ENCODE results near the gene TCEAL4. TPM values are rescaled to one million over a fixed set of nuclear protein-coding genes. Genes with fewer than 3 reads are reported as not detected.
A peak's percentile ranks its signal among the peaks of the same experiment; 100 is the strongest.
"Not testable (repeated sequence)": the region's sequence is repeated elsewhere in the genome, so short reads cannot be mapped to it uniquely, and the experiment has no call there.

Gene TCEAL4
- total RNA-seq, 2 experiments from 2014 or later: 13.1 to 14.2 TPM

GRCh38 chrX:103556963-103557612, 28.2 kb upstream of the TCEAL4 start:
- CTCF ChIA-PET: interaction anchor here (0.6 to 0.8 kb wide), 2 partner anchors 67 to 97 kb away, joined by 3 read pairs; no protein-coding TSS in a partner anchor
- Mint-ChIP-seq H3K4me3 (no peak overlapping the region), H3K36me3 (ENCODE audit: low read depth) (no peaks in the 10 kb centered on the region), H3K4me1 (ENCODE audit: low read depth) (no peaks in the 10 kb centered on the region), H3K27ac (no peak overlapping the region), H3K9me3 (no peaks in the 10 kb centered on the region), H3K27me3 (ENCODE audit: low read depth) (no peaks in the 10 kb centered on the region)
- intact Hi-C loops (cut with micrococcal nuclease): loop anchor here (10.0 kb wide), 1 partner anchor 598 kb away; the partner anchor contains the start of gene SLC25A53
- no peak for DNase-seq

- H3K9me3 Mint-ChIP-seq: no peaks in the 10 kb centered on the region
- intact Hi-C loops (cut with micrococcal nuclease): no loop called here
- no peak for DNase-seq
- CTCF ChIA-PET: interaction anchor here (1.2 kb wide), 1 partner anchor 27 kb away, joined by 3 read pairs; no protein-coding TSS in a partner anchor
- H3K4me1 Mint-ChIP-seq (ENCODE audit: low read depth): no peaks in the 10 kb centered on the region
- no peaks in the 10 kb centered on the region for H3K36me3 Mint-ChIP-seq (ENCODE audit: low read depth)
- H3K4me3 Mint-ChIP-seq: no peak overlapping the region
- no peaks in the 10 kb centered on the region for H3K27me3 Mint-ChIP-seq (ENCODE audit: low read depth)
- H3K27ac Mint-ChIP-seq: no peak overlapping the region
These were observed 25.1 kb upstream of the TCEAL4 start for GRCh38 chrX:103560256-103560655.

- CTCF ChIA-PET: no interaction called here
- no peak overlapping the region for H3K4me3 Mint-ChIP-seq
- no peak for DNase-seq
These were observed 22.5 kb upstream of the TCEAL4 start for GRCh38 chrX:103562801-103563200.

GRCh38 chrX:103565197-103565596, 20.1 kb upstream of the TCEAL4 start:
- Mint-ChIP-seq H3K36me3 (ENCODE audit: low read depth) (no peaks in the 10 kb centered on the region), H3K9me3 (no peaks in the 10 kb centered on the region), H3K4me3 (no peak overlapping the region), H3K27ac (no peak overlapping the region), H3K4me1 (ENCODE audit: low read depth) (no peaks in the 10 kb centered on the region), H3K27me3 (ENCODE audit: low read depth) (no peaks in the 10 kb centered on the region)
- DNase-seq: no peak
- intact Hi-C loops (cut with micrococcal nuclease): no loop called here
- CTCF ChIA-PET: no interaction called here

More at GRCh38 chrX:103562801-103563200, 22.5 kb upstream of the TCEAL4 start:
- Mint-ChIP-seq H3K27me3 (ENCODE audit: low read depth) (no peaks in the 10 kb centered on the region), H3K36me3 (ENCODE audit: low read depth) (no peaks in the 10 kb centered on the region), H3K4me1 (ENCODE audit: low read depth) (no peaks in the 10 kb centered on the region), H3K9me3 (no peaks in the 10 kb centered on the region), H3K27ac (no peak overlapping the region)
- intact Hi-C loops (cut with micrococcal nuclease): no loop called here

- Mint-ChIP-seq H3K36me3 (ENCODE audit: low read depth) (no peaks in the 10 kb centered on the region), H3K9me3 (no peaks in the 10 kb centered on the region), H3K27ac (no peak overlapping the region), H3K4me1 (ENCODE audit: low read depth) (no peaks in the 10 kb centered on the region), H3K4me3 (no peak overlapping the region), H3K27me3 (ENCODE audit: low read depth) (no peaks in the 10 kb centered on the region)
- no peak for DNase-seq
- CTCF ChIA-PET: interaction anchor here (0.6 kb wide), 1 partner anchor 554 kb away, joined by 3 read pairs; no protein-coding TSS in a partner anchor
- intact Hi-C loops (cut with micrococcal nuclease): no loop called here
These were observed 19.6 kb upstream of the TCEAL4 start for GRCh38 chrX:103565752-103566151.

GRCh38 chrX:103571121-103571520, 14.2 kb upstream of the TCEAL4 start:
- no peaks in the 10 kb centered on the region for H3K4me1 Mint-ChIP-seq (ENCODE audit: low read depth)
- intact Hi-C loops (cut with micrococcal nuclease): no loop called here
- no peak for DNase-seq
- CTCF ChIA-PET: no interaction called here
- H3K36me3 Mint-ChIP-seq (ENCODE audit: low read depth): no peaks in the 10 kb centered on the region
- no peak overlapping the region for H3K4me3 Mint-ChIP-seq
- H3K27ac Mint-ChIP-seq: no peak overlapping the region
- H3K27me3 Mint-ChIP-seq (ENCODE audit: low read depth): peaks cover 3% of the 10 kb centered on the region
- no peaks in the 10 kb centered on the region for H3K9me3 Mint-ChIP-seq

- Mint-ChIP-seq H3K27me3 (ENCODE audit: low read depth) (peaks cover 3% of the 10 kb centered on the region), H3K4me3 (no peak overlapping the region), H3K36me3 (ENCODE audit: low read depth) (no peaks in the 10 kb centered on the region), H3K9me3 (no peaks in the 10 kb centered on the region), H3K4me1 (ENCODE audit: low read depth) (no peaks in the 10 kb centered on the region), H3K27ac (no peak overlapping the region)
- CTCF ChIA-PET: no interaction called here
- intact Hi-C loops (cut with micrococcal nuclease): no loop called here
- no peak for DNase-seq
These were observed 13.6 kb upstream of the TCEAL4 start for GRCh38 chrX:103571726-103572125.

GRCh38 chrX:103573202-103573601, 12.1 kb upstream of the TCEAL4 start:
- H3K4me3 Mint-ChIP-seq: no peak overlapping the region
- no peaks in the 10 kb centered on the region for H3K36me3 Mint-ChIP-seq (ENCODE audit: low read depth)
- H3K27ac Mint-ChIP-seq: no peak overlapping the region
- H3K27me3 Mint-ChIP-seq (ENCODE audit: low read depth): peaks cover 3% of the 10 kb centered on the region
- CTCF ChIA-PET: no interaction called here
- H3K9me3 Mint-ChIP-seq: no peaks in the 10 kb centered on the region
- H3K4me1 Mint-ChIP-seq (ENCODE audit: low read depth): no peaks in the 10 kb centered on the region
- DNase-seq: no peak
- intact Hi-C loops (cut with micrococcal nuclease): no loop called here

- no peak overlapping the region for H3K27ac Mint-ChIP-seq
These were observed 719 bp upstream of the TCEAL4 start for GRCh38 chrX:103584596-103584995.

GRCh38 chrX:103586314-103586646, 965 bp downstream of the TCEAL4 start:
- Mint-ChIP-seq H3K27me3 (ENCODE audit: low read depth) (no peaks in the 10 kb centered on the region), H3K4me3 (peak overlapping the region; percentile 81), H3K36me3 (ENCODE audit: low read depth) (peaks cover 6% of the 10 kb centered on the region), H3K4me1 (ENCODE audit: low read depth) (peaks cover 7% of the 10 kb centered on the region), H3K27ac (no peak overlapping the region), H3K9me3 (no peaks in the 10 kb centered on the region)
- CTCF ChIA-PET: no interaction called here
- intact Hi-C loops (cut with micrococcal nuclease): no loop called here
- no peak for DNase-seq

More at GRCh38 chrX:103584596-103584995, 719 bp upstream of the TCEAL4 start:
- intact Hi-C loops (cut with micrococcal nuclease): no loop called here
- Mint-ChIP-seq H3K36me3 (ENCODE audit: low read depth) (peaks cover 6% of the 10 kb centered on the region), H3K9me3 (no peaks in the 10 kb centered on the region), H3K27me3 (ENCODE audit: low read depth) (no peaks in the 10 kb centered on the region), H3K4me3 (no peak overlapping the region), H3K4me1 (ENCODE audit: low read depth) (peaks cover 7% of the 10 kb centered on the region)
- CTCF ChIA-PET: no interaction called here
- DNase-seq: no peak

GRCh38 chrX:103586659-103587058, 1.3 kb downstream of the TCEAL4 start:
- H3K27me3 Mint-ChIP-seq (ENCODE audit: low read depth): no peaks in the 10 kb centered on the region
- no peak for DNase-seq
- H3K27ac Mint-ChIP-seq: no peak overlapping the region
- peaks cover 7% of the 10 kb centered on the region for H3K36me3 Mint-ChIP-seq (ENCODE audit: low read depth)
- intact Hi-C loops (cut with micrococcal nuclease): no loop called here
- H3K4me1 Mint-ChIP-seq (ENCODE audit: low read depth): peaks cover 7% of the 10 kb centered on the region
- H3K4me3 Mint-ChIP-seq: peak overlapping the region; percentile 21
- CTCF ChIA-PET: no interaction called here
- no peaks in the 10 kb centered on the region for H3K9me3 Mint-ChIP-seq

GRCh38 chrX:103592295-103592694, 7.0 kb downstream of the TCEAL4 start:
- H3K4me1 Mint-ChIP-seq (ENCODE audit: low read depth); CTCF ChIA-PET; H3K9me3 Mint-ChIP-seq; H3K36me3 Mint-ChIP-seq (ENCODE audit: low read depth); DNase-seq; H3K27me3 Mint-ChIP-seq (ENCODE audit: low read depth); intact Hi-C loops (cut with micrococcal nuclease); H3K27ac Mint-ChIP-seq; H3K4me3 Mint-ChIP-seq: not testable (repeated sequence)

- H3K27ac Mint-ChIP-seq; intact Hi-C loops (cut with micrococcal nuclease); H3K36me3 Mint-ChIP-seq (ENCODE audit: low read depth); DNase-seq; H3K4me3 Mint-ChIP-seq; CTCF ChIA-PET; H3K4me1 Mint-ChIP-seq (ENCODE audit: low read depth); H3K9me3 Mint-ChIP-seq; H3K27me3 Mint-ChIP-seq (ENCODE audit: low read depth): not testable (repeated sequence)
These were observed 9.9 kb downstream of the TCEAL4 start for GRCh38 chrX:103595202-103595601.

Data from activated naive CD4-positive, alpha-beta T cell treated with anti-CD3 and anti-CD28 coated beads for 36 hours (primary cell).